Activated CD4-positive, CD25-positive, alpha-beta regulatory T cell treated with anti-CD3 and anti-CD28 coated beads, Interleukin-2, amount 50 U/mL, for 72 hours (primary cell): ENCODE data around the gene ARMH1.
"Not testable (repeated sequence)": the region's sequence is repeated elsewhere in the genome, so short reads cannot be mapped to it uniquely, and the experiment has no call there.

Experiments used
- DNase-seq: peaks from one replicate; pipeline ENCODE4 v3.0.0; 2021

The ARMH1 gene

GRCh38 chr1:44696789-44697345 lies 22.4 kb downstream of the ARMH1 start:
- DNase-seq = no peak

- DNase-seq = no peak
These were observed 23.6 kb downstream of the ARMH1 start for GRCh38 chr1:44698138-44698537.

- not testable (repeated sequence) for DNase-seq
These were observed 24.9 kb downstream of the ARMH1 start for GRCh38 chr1:44699375-44699774.

GRCh38 chr1:44700573-44700972 lies 26.1 kb downstream of the ARMH1 start:
- DNase-seq = no peak

- DNase-seq = no peak
These were observed 26.6 kb downstream of the ARMH1 start for GRCh38 chr1:44701141-44701573.

- no peak for DNase-seq
These were observed 31.0 kb downstream of the ARMH1 start for GRCh38 chr1:44705470-44705869.

GRCh38 chr1:44705938-44706337 lies 31.4 kb downstream of the ARMH1 start:
- no peak for DNase-seq

- no peak for DNase-seq
These were observed 32.8 kb downstream of the ARMH1 start for GRCh38 chr1:44707112-44707881.

- DNase-seq = no peak
These were observed 33.7 kb downstream of the ARMH1 start for GRCh38 chr1:44707959-44708831.

GRCh38 chr1:44713321-44713781 lies 38.8 kb downstream of the ARMH1 start:
- no peak for DNase-seq

GRCh38 chr1:44714532-44714931 lies 40.0 kb downstream of the ARMH1 start:
- no peak for DNase-seq

- DNase-seq = peak; percentile 66
These were observed 40.5 kb downstream of the ARMH1 start for GRCh38 chr1:44714944-44715571.

- no peak for DNase-seq
These were observed 42.6 kb downstream of the ARMH1 start for GRCh38 chr1:44717156-44717555.

- DNase-seq = no peak
These were observed 43.1 kb downstream of the ARMH1 start for GRCh38 chr1:44717653-44718052.

GRCh38 chr1:44718091-44718490 lies 43.6 kb downstream of the ARMH1 start:
- no peak for DNase-seq

GRCh38 chr1:44719318-44719717 lies 44.8 kb downstream of the ARMH1 start:
- no peak for DNase-seq

GRCh38 chr1:44720281-44720680 lies 45.8 kb downstream of the ARMH1 start:
- no peak for DNase-seq

GRCh38 chr1:44721485-44722361 lies 47.2 kb downstream of the ARMH1 start:
- peak; percentile 60 for DNase-seq

GRCh38 chr1:44723064-44723463 lies 48.5 kb downstream of the ARMH1 start:
- DNase-seq = no peak

GRCh38 chr1:44723496-44724295 lies 49.2 kb downstream of the ARMH1 start:
- no peak for DNase-seq

- DNase-seq = no peak
These were observed 49.9 kb downstream of the ARMH1 start for GRCh38 chr1:44724296-44724954.
